ENCODE measurements around the gene SNRPA1.

Gene SNRPA1

DNA sequence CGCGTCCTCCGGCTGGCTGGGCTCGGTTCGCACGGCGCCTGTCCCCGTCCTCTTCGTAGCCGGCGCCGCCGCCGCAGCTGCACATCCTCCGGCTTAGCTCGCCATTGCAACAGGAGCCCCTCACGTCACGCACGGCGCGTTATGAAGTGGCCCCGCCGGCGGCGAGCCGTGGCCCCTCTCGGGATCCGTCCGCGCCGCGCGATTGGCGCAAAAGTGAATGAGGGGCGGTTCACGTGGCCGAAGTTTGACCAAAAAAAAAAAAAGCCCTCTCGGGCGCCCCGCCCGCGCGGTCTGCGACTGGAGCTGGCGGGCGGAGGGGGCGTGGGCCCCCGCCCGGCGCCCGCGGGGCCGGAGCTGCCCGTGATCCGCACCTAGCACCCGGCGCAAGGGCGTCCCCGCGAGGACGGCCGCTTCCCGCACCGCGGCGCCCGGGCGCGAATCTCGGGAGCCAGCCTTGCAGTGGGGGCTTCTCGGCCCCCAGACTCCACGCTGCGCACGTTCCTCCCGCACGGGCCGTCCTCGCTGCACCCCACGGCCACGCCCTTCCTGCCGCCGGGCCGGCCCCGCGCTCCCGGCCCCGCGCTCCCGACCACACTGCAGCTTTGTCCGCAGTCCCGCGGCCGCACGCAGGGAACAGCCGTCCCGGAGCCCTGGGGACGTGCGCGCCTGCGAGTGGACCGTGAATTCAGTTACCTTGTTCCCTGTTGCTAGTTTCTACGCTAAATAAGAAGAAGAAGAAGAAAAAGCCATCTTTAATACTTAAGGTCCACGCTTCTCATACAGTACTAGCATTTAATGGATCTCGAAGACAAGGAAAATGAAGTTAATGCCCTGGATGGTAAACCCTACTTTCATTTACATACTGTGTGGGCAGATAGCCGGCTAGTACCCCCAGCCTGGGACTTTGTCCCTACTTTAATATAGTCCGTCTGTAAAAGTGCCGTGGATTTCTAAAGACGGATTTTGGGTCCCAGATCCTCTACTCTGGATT is 42.9 kb downstream of the SNRPA1 start, which contains the start of gene CHSY1:
Gene CHSY1, minus strand, starts transcription at position 219 of the 991 bp plus-strand sequence. CDS start 592 bp downstream, outside the sequence.
- peak within 1 kb of the TSS; percentile 96 for H3K27ac Mint-ChIP-seq
- ATAC-seq (replicated peaks): peak; percentile 75 to 79
- H3K9me3 Mint-ChIP-seq: no peaks in the 10 kb centered on the region
- H3K4me3 Mint-ChIP-seq: peak within 1 kb of the TSS; percentile 96 to 97
- H3K27me3 Mint-ChIP-seq: no peaks in the 10 kb centered on the region
- DNase-seq: peak; percentile 91
- H3K36me3 Mint-ChIP-seq: peaks cover 17 to 25% of the 10 kb centered on the region in 2 donors
- peaks cover 30 to 54% of the 10 kb centered on the region in 2 donors for H3K4me1 Mint-ChIP-seq

DNA sequence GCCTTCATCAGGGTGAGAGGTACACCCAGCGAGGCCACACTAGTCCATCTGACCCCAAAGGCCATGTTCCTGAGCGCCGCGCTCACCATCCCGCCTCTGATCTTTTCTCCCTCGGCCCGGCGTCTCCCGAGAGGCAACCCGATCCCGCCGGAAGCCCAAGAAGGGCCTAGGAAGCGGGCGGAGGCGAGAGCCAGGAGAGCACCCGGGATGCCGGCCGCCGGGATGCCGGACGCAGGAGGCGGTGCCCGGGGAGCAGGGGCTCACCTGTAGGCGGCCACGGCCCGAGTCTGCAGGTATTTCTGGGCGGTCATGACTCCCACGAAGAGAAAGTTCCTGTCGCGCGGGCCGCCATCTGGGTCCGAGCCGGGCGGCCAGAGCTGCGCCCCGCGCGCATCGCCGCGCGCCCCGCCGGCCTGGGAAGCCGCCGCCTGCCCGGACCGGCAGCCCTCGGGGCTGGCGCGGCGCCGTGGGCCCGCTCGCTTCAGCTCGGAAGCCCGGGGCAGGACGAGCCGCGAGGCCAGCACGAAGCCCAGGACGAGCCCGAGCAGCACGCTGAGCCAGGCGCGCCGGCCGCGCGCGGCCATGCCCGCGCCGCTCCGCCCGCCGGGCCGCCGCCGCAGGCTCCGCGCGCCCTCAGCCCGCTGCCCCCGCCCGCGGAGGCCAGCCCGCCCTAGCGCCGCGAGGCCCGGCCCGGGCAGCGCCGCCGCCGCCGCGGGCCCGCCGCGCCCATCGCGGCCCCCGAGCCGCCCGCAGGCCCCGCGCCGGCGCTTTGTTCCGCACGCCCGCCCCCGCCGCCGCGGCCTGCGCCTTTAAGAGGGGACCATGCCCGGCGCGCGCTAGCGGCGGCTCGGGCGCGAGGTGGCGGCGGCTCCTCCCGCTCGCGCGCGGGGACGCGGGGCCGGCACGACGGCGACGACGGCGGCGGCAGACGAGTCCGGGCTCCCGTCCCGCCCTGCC is 43.9 kb downstream of the SNRPA1 start:
- DNase-seq: no peak
- H3K36me3 Mint-ChIP-seq: peaks cover 17 to 26% of the 10 kb centered on the region in 2 donors
- peaks cover 37 to 63% of the 10 kb centered on the region in 2 donors for H3K4me1 Mint-ChIP-seq
- no peaks in the 10 kb centered on the region for H3K9me3 Mint-ChIP-seq
- H3K27me3 Mint-ChIP-seq: no peaks in the 10 kb centered on the region
- peak overlapping the region; percentile 89 to 96 for H3K4me3 Mint-ChIP-seq
- H3K27ac Mint-ChIP-seq: peak overlapping the region; percentile 96
- peak; percentile 36 to 52 for ATAC-seq (replicated peaks)

DNA sequence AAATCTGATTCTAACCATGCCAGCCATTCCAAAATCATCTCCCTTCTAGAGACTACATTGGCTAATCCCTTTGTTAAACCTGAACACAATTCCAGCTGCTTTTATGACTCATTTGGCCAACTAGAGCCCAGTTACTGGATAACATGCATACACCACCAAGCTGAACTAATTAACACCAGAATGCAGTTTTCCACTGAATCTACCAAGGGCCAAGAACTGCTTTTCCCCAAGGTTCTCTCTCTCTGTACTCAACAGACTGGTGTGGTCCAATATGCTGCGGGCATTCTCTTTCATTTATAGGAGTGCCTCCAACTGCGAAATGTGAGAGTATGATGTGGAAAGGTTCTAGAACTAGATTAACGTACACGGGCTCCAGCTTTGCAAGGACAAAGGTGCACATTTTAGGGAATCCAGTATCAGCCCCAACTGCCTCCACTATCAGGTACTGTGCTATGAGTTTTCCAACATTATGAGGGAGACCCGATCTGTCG is 44.7 kb downstream of the SNRPA1 start:
- no peaks in the 10 kb centered on the region for H3K9me3 Mint-ChIP-seq

DNA sequence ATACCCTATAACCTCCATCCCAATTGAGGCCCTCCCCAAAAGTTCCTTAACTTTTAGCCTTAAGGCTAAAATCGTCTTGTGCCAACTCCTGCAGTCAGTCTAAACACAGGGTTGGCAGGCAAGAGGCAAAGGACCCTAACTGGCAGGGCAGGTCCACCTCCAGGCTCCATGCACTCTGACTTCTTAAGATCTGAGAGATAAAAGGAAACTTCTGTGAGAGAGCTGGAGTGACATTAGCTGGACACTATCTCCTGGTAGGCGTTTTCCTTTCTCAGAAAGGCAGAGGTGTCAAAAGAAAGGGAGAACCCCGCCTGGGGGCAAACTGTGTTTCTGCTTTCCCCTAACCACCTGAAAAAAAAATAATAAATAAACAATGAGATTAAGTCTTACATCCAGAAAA is 46.8 kb downstream of the SNRPA1 start:
- H3K27me3 Mint-ChIP-seq: no peaks in the 10 kb centered on the region
- peak overlapping the region; percentile 40 to 59 for H3K4me3 Mint-ChIP-seq
- peaks cover 59 to 79% of the 10 kb centered on the region in 2 donors for H3K4me1 Mint-ChIP-seq
- DNase-seq (no peak), ATAC-seq (replicated peaks) (no peak)
- H3K27ac Mint-ChIP-seq: peak overlapping the region; percentile 75
- peaks cover 27 to 48% of the 10 kb centered on the region in 2 donors for H3K36me3 Mint-ChIP-seq
- H3K9me3 Mint-ChIP-seq: peaks cover 2 to 3% of the 10 kb centered on the region in 2 donors

More for the DNA sequence above, 44.7 kb downstream of the SNRPA1 start:
- Mint-ChIP-seq H3K4me3 (peak overlapping the region; percentile 76 to 92), H3K27me3 (no peaks in the 10 kb centered on the region), H3K4me1 (peaks cover 40 to 64% of the 10 kb centered on the region in 2 donors), H3K27ac (peak overlapping the region; percentile 87), H3K36me3 (peaks cover 18 to 33% of the 10 kb centered on the region in 2 donors)
- DNase-seq (no peak), ATAC-seq (replicated peaks) (no peak)

DNA sequence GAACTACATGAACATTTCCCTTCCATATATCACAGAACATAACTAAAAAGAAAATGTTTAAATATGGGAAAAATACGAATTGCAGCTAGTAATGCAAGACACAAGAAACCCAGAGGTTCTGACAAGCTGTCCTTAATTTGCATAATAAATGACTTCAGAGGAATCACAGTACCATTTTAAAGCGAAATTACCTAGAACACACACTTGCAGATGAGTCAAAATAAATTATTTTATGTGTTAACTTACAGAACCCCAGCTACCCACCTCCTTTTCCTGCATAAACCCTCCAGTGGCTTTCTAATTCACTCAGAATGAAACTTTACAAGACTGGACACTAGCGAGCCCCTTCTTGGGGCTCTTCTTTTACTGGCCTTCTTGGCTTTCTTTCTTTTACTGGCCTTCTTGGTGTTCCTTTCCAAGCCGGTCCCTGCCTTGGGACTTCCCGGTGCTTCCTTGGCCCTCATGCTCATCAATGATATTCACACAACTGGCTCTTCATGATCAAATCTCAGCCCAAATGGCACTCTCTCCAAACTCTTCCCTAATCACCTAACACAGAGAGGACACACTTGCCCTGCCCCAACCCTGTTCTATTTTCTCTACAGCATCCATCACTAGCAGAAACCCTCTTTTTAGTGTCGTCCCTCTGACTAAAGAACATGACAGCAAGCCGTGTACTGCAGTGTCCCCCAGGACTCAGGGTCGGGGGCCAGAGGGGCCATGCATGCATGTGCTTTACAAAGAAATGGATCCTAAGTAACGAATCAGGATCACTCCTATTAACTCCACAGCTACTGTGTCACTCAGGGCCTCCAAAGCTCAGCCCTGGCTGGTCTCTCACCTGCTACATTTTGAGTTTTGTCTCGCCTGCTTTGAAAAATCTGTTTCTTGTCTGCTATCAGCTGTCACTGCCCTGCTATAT is 48.0 kb downstream of the SNRPA1 start:
- Mint-ChIP-seq H3K27ac (peak overlapping the region; percentile 75), H3K4me3 (peak overlapping the region; percentile 64 to 75), H3K27me3 (no peaks in the 10 kb centered on the region), H3K36me3 (peaks cover 31 to 57% of the 10 kb centered on the region in 2 donors), H3K4me1 (peaks cover 62 to 85% of the 10 kb centered on the region in 2 donors), H3K9me3 (peaks cover 2 to 3% of the 10 kb centered on the region in 2 donors)
- ATAC-seq (replicated peaks) (peak; percentile 65 to 66), DNase-seq (no peak)

DNA sequence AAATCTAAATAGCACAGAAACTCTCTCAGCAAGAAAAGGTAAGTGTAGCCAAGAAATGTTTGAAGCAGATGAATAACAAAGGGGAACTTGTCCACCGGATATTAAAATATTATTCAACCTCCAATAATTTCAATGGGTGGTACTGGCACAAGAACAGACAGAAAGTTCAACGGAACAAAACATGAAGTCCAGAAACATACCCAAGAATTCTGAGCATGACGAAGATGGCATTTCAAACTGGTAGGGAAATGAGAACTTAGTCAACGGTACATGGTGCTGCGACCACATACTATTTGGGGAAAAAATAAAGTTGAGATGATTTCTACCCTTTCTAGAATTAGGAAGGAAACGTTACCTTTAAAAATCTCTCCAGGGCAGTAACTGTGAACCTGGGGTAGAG is 48.7 kb downstream of the SNRPA1 start:
- Mint-ChIP-seq H3K4me1 (peaks cover 66 to 88% of the 10 kb centered on the region in 2 donors), H3K9me3 (peaks cover 2 to 3% of the 10 kb centered on the region in 2 donors), H3K4me3 (peak overlapping the region; percentile 64 to 75), H3K27me3 (no peaks in the 10 kb centered on the region), H3K27ac (peak overlapping the region; percentile 75), H3K36me3 (peaks cover 33 to 60% of the 10 kb centered on the region in 2 donors)
- DNase-seq (peak; percentile 37), ATAC-seq (replicated peaks) (peak; percentile 80 to 85)

DNA sequence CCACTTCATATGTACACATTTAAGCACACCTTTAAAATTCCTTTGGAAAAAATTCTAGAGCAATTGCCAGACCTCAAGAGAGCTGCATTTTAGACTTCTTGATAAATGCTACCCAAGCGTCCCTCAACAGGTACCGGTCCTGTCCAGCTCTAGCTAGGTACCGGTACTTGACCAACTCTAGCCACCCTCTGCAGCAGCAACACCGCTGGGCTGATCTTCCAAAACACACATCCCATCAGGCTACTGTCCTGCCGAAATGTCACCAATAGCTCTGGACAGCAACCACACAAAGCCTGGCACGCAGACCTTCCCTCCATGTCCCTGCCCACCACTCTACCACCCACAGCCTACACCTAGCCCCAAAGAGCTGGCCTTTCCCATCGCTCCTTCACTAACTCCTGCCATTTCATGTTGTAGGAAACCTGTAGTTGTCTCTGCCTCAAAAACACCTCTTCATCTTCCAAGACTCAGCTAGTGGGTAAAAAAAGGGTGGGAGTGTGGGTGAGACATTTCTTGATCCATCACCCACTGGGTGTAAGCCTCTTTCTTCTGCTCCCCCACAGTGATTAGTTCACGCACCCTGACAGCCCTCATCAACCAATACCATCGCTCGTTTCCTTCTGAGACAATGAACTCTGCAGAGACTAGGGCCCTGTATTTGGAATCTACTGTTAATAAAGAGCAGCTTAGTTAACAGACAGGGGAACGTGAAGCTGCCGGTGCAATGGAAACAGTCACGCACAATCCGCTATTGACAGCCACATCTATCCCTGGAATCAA is 50.0 kb downstream of the SNRPA1 start:
- Mint-ChIP-seq H3K36me3 (peaks cover 25 to 52% of the 10 kb centered on the region in 2 donors), H3K4me1 (peaks cover 62 to 83% of the 10 kb centered on the region in 2 donors), H3K9me3 (peaks cover 2 to 3% of the 10 kb centered on the region in 2 donors), H3K27me3 (no peaks in the 10 kb centered on the region), H3K4me3 (peak overlapping the region; percentile 57 to 75), H3K27ac (peak overlapping the region; percentile 89)
- DNase-seq (no peak), ATAC-seq (replicated peaks) (no peak)

DNA sequence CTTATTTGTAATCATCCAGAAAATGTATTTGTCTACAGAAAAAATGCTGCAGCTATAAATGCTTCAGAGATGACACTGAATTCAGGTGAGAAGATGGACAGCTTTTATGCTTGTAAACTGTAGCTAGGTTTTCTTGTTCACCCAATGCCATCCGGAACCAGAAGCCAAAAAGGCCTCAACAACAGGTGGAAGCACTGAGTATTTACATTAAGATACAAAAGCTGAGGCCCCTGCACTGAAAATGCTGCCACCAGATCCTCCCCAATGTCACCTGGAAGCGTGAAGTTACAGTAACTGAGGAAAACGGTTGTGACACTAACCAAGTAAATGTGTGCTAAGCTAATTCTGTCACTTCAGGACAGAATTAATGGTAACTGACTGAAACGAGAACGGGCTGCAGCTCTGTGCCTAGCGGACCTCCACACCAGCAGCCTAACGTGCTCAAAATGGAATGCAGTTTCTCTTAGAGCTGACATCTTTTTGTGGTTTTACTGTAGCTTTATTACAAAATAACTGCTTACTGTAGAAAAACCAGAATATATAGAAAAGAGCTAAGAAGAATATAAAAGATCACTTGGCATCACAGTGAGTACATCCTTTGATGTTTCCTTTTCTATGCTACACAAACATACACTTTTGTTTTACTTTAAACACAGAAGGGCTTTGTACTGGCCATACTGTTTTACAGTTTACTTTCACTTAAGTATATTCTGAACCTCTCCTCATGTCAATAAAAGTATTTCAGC is 50.8 kb downstream of the SNRPA1 start:
- Mint-ChIP-seq H3K4me3 (peak overlapping the region; percentile 57 to 75), H3K36me3 (peaks cover 20 to 54% of the 10 kb centered on the region in 2 donors), H3K9me3 (peaks cover 2 to 3% of the 10 kb centered on the region in 2 donors), H3K27ac (peak overlapping the region; percentile 89), H3K4me1 (peaks cover 65 to 83% of the 10 kb centered on the region in 2 donors), H3K27me3 (no peaks in the 10 kb centered on the region)
- ATAC-seq (replicated peaks): no peak
- DNase-seq: no peak

DNA sequence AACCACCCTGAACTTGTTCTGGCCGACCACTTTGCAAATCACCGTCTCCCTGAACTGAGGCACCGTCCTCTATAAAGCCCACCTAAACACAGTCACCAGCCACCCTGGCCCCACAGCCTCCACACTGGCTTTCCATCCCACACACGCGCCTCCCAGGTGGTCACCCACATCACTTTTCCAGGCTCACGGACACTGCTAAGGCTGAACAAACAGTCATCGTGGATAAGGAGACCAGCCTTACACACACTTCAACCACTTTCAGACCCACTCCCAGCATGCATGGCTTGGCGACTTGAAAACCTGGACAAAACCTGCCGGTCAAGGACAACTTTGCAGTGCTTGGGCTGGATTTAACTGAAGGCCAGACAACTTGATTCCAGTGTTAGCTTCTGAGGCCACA is 51.6 kb downstream of the SNRPA1 start:
- DNase-seq: no peak
- peaks cover 18 to 53% of the 10 kb centered on the region in 2 donors for H3K36me3 Mint-ChIP-seq
- H3K4me3 Mint-ChIP-seq: peak overlapping the region; percentile 57 to 60

DNA sequence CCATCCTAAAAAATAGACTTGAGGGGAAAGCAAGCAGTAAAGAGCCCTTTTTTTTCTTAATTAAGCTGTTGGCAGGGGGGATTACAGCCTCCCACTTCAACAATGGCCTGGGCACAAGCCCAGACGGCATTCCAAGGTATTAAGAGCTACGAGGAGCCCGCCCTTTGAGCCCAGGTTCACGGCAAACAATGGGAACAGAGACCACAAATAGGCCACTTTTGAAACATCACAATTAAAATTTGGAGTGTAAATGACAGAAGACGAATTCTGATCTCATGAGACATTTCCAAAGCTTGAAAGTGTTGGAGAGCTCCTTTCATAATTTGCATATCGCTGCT is 52.1 kb downstream of the SNRPA1 start:
- DNase-seq (no peak), ATAC-seq (replicated peaks) (no peak)
- Mint-ChIP-seq H3K36me3 (peaks cover 16 to 49% of the 10 kb centered on the region in 2 donors), H3K9me3 (peaks cover 2 to 3% of the 10 kb centered on the region in 2 donors), H3K27ac (peak overlapping the region; percentile 89), H3K4me1 (peaks cover 60 to 77% of the 10 kb centered on the region in 2 donors), H3K4me3 (peak overlapping the region; percentile 25 to 72), H3K27me3 (no peaks in the 10 kb centered on the region)

More for the DNA sequence above, 51.6 kb downstream of the SNRPA1 start:
- Mint-ChIP-seq H3K9me3 (peaks cover 2 to 3% of the 10 kb centered on the region in 2 donors), H3K4me1 (peaks cover 63 to 81% of the 10 kb centered on the region in 2 donors), H3K27me3 (no peaks in the 10 kb centered on the region), H3K27ac (peak overlapping the region; percentile 39)
- ATAC-seq (replicated peaks): no peak

DNA sequence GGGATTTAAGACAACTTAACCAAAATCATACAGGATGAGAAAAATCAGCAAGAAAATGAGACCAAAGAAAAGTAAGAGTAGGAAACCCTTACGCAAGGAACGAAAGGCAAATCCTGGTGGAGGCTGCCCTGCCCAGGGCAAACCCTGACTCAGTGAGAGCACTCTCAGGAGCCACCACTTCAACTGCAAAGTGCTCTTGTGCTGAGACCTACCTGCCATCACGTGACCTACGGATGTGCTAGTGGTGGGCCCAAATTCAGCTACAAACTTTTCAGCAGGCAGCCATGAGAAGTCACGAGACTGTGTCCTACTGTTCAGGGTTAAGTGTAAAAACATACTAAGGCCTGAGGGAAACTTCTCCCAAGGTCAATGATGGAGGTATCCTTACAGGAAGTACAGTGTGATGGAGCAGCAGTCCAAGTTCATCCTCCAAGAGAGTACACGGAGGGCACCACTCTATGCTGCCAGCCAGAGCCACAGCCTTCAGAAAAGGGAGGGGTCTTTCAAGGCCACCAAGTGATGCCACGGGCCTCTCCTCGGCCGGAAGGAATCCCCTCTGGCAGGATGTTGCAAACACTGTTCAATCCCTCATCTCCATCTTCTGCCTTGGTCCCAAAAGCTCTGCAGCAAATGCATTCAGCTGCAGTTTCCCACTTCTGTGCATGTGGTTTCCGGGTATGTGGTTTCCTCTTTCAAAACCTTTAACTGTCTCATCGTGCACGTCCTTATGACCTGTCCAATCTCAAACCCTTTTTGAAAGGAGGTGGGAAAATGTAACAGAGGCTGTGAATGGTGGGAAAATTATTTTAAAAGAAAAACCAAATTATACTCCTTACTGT is 52.7 kb downstream of the SNRPA1 start:
- Mint-ChIP-seq H3K4me1 (peaks cover 56 to 73% of the 10 kb centered on the region in 2 donors), H3K9me3 (peaks cover 2 to 3% of the 10 kb centered on the region in 2 donors), H3K36me3 (peaks cover 17 to 46% of the 10 kb centered on the region in 2 donors), H3K27ac (peak overlapping the region; percentile 89), H3K4me3 (peak overlapping the region; percentile 25 to 72), H3K27me3 (no peaks in the 10 kb centered on the region)
- ATAC-seq (replicated peaks) (peak; percentile 58 to 60), DNase-seq (peak; percentile 47)

Measured in stimulated activated naive B cell treated with anti-CD40 and anti-IgM and Interleukin-4, amounts not matched to agents 10 μg/mL and 1 μg/mL and 100 μg/mL, for 72 hours (primary cell).